PC-9 (cell line): ENCODE measurements around the gene SPATA7.

Source experiments
- CTCF ChIP-seq: fragments of 200-600 bp; sonication (generic); conservative IDR thresholded peaks from 2 replicates; pipeline ENCODE4 v1.6.1; 2017; ENCODE audit warnings: mixed run types, antibody characterized with exemption, mild to moderate bottlenecking, moderate library complexity
- EZH2 ChIP-seq: fragments of 200-600 bp; sonication (generic); IDR thresholded peaks from 2 replicates; pipeline ENCODE4 v1.8.0; 2017; ENCODE audit warnings: antibody characterized with exemption, low read depth

GRCh38 chr14:88468406-88468805, 82.9 kb downstream of the SPATA7 start:
- TF ChIP-seq CTCF (no peak), EZH2 (no peak)
